H1 (cell line): ENCODE data around the gene SPINK4. TPM values are rescaled to one million over a fixed set of nuclear protein-coding genes. Genes with fewer than 3 reads are reported as not detected.

Experiments used
- CHD2 ChIP-seq: IDR thresholded peaks from 2 replicates; pipeline ENCODE4 v1.6.1; 2012; ENCODE audit warnings: low read length, improper control_type of control experiment
- MAFK ChIP-seq: IDR thresholded peaks from 2 replicates; pipeline ENCODE4 v1.6.1; 2012; ENCODE audit warnings: low read depth, mild to moderate bottlenecking, improper control_type of control experiment, low read length
- polyA plus RNA-seq, 7 experiments: library from polyadenylated mRNA; depleted of rRNA in 3 of 7; stranded (reverse) in 5 of 7; unstranded in 2 of 7; fragments of >200 nt in 5 of 7; fragments of 200-250 nt in 2 of 7; gene quantifications; 1 replicate in 5 of 7; 2 replicates in 1 of 7; 4 replicates in 1 of 7; pipeline versions ENCODE4 v1.2.1 to v1.2.3, GENCODE V29; 2011 to 2013; ENCODE audit warnings: missing spikeins in 2 of 7, mixed read lengths in 2 of 7
- total RNA-seq: library from RNA; stranded (reverse); fragmentation: NEBNext Ultra II Directional; extraction: Animal tissue kit (Norgen Biotek cat#: 25700); gene quantifications from 2 replicates; pipeline ENCODE4 v1.2.1, GENCODE V29; 2021

Gene SPINK4
- total and polyA plus RNA-seq, 2 of the 8 experiments (the other 6 are each of a cell fraction or from before 2014, with no cell fraction given) = not detected

DNA sequence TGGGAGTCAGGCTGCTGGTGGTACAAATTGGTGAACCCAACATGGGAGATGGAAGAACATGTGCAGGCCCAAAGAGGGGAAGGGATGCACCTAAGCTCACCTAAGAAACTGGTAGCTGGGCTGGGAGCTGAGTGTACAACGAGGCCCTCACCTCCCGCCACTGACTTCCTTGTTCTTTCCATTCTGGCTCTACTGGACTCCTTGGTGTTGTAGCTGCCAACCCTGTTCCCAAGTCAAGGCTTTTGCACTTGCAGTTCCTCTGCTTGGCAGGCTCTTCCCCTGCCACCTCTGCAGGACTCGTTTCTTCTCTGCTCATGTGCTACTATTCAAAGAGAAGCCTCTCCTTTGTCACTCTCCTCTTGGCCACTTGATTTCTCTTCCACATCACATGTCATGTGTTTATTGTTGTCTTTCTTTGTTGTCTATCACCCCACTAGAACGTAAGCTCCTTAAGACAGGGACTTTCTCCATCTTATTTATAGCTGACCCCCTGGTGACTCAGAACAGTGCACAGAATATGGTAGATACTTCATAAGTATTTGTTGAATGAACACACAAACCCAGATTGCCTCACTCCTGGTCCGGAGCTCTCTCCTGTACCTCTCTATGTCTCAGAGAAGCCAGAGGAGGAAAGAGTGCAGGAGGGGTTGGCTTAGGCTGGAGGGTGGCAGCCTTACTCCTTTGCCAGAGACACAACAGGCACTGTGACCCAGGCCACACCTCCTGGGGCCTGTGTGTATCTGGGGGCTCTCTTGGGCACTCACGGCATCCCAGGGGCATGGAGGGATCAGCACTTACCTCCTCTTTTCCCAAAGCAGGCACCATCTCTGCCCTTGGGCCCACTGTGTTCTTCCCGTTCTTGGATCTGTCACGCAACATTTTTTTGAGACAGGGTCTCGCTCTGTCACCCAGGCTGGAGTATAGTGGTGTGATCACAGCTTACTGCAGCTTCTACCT, 5.2 kb upstream of the SPINK4 start (continued):
- TF ChIP-seq MAFK (no peak), CHD2 (no peak)
